H1 (cell line): ENCODE data around the gene OR2T27.

Experiments used
- ATF2 ChIP-seq: IDR thresholded peaks from 2 replicates; pipeline ENCODE4 v1.6.1; 2012; ENCODE audit warnings: low read length, inconsistent platforms
- CTBP2 ChIP-seq: IDR thresholded peaks from 2 replicates; pipeline ENCODE4 v1.7.0; 2011; ENCODE audit warnings: borderline replicate concordance, mild to moderate bottlenecking, moderate library complexity, mixed read lengths, low read length; ENCODE audit not compliant: insufficient read depth, insufficient read length
- EZH2 ChIP-seq: fragments of 200-600 bp; sonication (generic); IDR thresholded peaks from 2 replicates; pipeline ENCODE4 v1.7.1; 2012; ENCODE audit warnings: low read depth, mild to moderate bottlenecking, moderate library complexity, low read length, inconsistent platforms; ENCODE audit not compliant: severe bottlenecking
- HDAC6 ChIP-seq: IDR thresholded peaks from one replicate; pipeline ENCODE4 v1.7.1; 2012; ENCODE audit warnings: low read depth, mild to moderate bottlenecking, inconsistent platforms, low read length, moderate library complexity
- KDM1A ChIP-seq: fragments of 200-600, 300-600 bp; sonication (generic); IDR thresholded peaks from 2 replicates; pipeline ENCODE4 v1.7.1; 2016; ENCODE audit warnings: mild to moderate bottlenecking, low read length, borderline replicate concordance
- POLR2AphosphoS5 ChIP-seq: IDR thresholded peaks from 2 replicates; pipeline ENCODE4 v1.6.1; 2011; ENCODE audit warnings: low read depth, low read length
- SP1 ChIP-seq: IDR thresholded peaks from 2 replicates; pipeline ENCODE4 v1.6.1; 2011; ENCODE audit warnings: low read depth, low read length
- SP4 ChIP-seq: IDR thresholded peaks from 2 replicates; pipeline ENCODE4 v1.6.1; 2012; ENCODE audit warnings: low read length, inconsistent platforms
- TCF12 ChIP-seq: IDR thresholded peaks from 2 replicates; pipeline ENCODE4 v1.6.1; 2011; ENCODE audit warnings: low read depth, mild to moderate bottlenecking, low read length
- ZNF274 ChIP-seq: IDR thresholded peaks from 2 replicates; pipeline ENCODE4 v1.7.0; 2012; ENCODE audit warnings: low read length, borderline replicate concordance; ENCODE audit errors: extremely low read depth
- TF ChIP-seq, protein P1 (sequence below), 3 experiments: IDR thresholded peaks; 1 replicate in 2 of 3; 2 replicates in 1 of 3; pipeline versions ENCODE4 v1.5.1 to v1.6.1; 2011; ENCODE audit warnings: low read length in 3 of 3, mild to moderate bottlenecking in 3 of 3, inconsistent platforms in 2 of 3, low read depth in 1 of 3, moderate library complexity in 1 of 3; ENCODE audit not compliant: insufficient read depth in 1 of 3; ENCODE audit errors: control extremely low read depth in 1 of 3

- TF ChIP-seq, protein P1, sequence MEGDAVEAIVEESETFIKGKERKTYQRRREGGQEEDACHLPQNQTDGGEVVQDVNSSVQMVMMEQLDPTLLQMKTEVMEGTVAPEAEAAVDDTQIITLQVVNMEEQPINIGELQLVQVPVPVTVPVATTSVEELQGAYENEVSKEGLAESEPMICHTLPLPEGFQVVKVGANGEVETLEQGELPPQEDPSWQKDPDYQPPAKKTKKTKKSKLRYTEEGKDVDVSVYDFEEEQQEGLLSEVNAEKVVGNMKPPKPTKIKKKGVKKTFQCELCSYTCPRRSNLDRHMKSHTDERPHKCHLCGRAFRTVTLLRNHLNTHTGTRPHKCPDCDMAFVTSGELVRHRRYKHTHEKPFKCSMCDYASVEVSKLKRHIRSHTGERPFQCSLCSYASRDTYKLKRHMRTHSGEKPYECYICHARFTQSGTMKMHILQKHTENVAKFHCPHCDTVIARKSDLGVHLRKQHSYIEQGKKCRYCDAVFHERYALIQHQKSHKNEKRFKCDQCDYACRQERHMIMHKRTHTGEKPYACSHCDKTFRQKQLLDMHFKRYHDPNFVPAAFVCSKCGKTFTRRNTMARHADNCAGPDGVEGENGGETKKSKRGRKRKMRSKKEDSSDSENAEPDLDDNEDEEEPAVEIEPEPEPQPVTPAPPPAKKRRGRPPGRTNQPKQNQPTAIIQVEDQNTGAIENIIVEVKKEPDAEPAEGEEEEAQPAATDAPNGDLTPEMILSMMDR (IDR thresholded peaks at IDR 0.05; ENCODE audit: control extremely low read depth in 1 of 3, insufficient read depth in 1 of 3, low read depth in 1 of 3, low read length in 3 of 3): no peak
- TF ChIP-seq TCF12 (no peak), CTBP2 (no peak), SP1 (no peak), ZNF274 (no peak), KDM1A (no peak), SP4 (no peak), HDAC6 (no peak), POLR2AphosphoS5 (no peak), ATF2 (no peak), EZH2 (no peak)
These were observed 43.4 kb downstream of the OR2T27 start for GRCh38 chr1:248611883-248612414.
